Activated CD4-positive, alpha-beta T cell treated with anti-CD3 and anti-CD28 coated beads, Interleukin-10, Interleukin-2, amounts not matched to agents 100 ng/mL and 50 ng/mL, durations not matched to agents 16 hours and 8 hours (primary cell): ENCODE data around the gene PCDH9.

Experiments
- DNase-seq: peaks from one replicate; pipeline ENCODE4 v3.0.0-alpha.2; 2020

The PCDH9 gene

GRCh38 chr13:67077132-67077531, 153.0 kb downstream of the PCDH9 start:
- DNase-seq = no peak

GRCh38 chr13:67076378-67076777, 153.8 kb downstream of the PCDH9 start:
- DNase-seq = no peak

- DNase-seq = no peak
Observed at GRCh38 chr13:67075239-67075638, 154.9 kb downstream of the PCDH9 start.

- no peak for DNase-seq
Observed at GRCh38 chr13:67071918-67072598, 158.1 kb downstream of the PCDH9 start.

GRCh38 chr13:67070306-67070705, 159.8 kb downstream of the PCDH9 start:
- DNase-seq = no peak

- DNase-seq = no peak
Observed at GRCh38 chr13:67069117-67069767, 160.9 kb downstream of the PCDH9 start.

- no peak for DNase-seq
Observed at GRCh38 chr13:67064920-67065319, 165.2 kb downstream of the PCDH9 start.

- DNase-seq = no peak
Observed at GRCh38 chr13:67063036-67063435, 167.1 kb downstream of the PCDH9 start.

- DNase-seq = no peak
Observed at GRCh38 chr13:67062160-67062559, 168.0 kb downstream of the PCDH9 start.

GRCh38 chr13:67061750-67062149, 168.4 kb downstream of the PCDH9 start:
- no peak for DNase-seq

- no peak for DNase-seq
Observed at GRCh38 chr13:67052550-67053490, 177.3 kb downstream of the PCDH9 start.

- DNase-seq = no peak
Observed at GRCh38 chr13:67049744-67050143, 180.4 kb downstream of the PCDH9 start.

- no peak for DNase-seq
Observed at GRCh38 chr13:67048821-67049150, 181.3 kb downstream of the PCDH9 start.

- DNase-seq = peak; percentile 1
Observed at GRCh38 chr13:67048084-67048820, 181.9 kb downstream of the PCDH9 start.

GRCh38 chr13:67045357-67045756, 184.8 kb downstream of the PCDH9 start:
- no peak for DNase-seq

- no peak for DNase-seq
Observed at GRCh38 chr13:67043901-67044300, 186.2 kb downstream of the PCDH9 start.

GRCh38 chr13:67042556-67042955, 187.6 kb downstream of the PCDH9 start:
- no peak for DNase-seq

- DNase-seq = no peak
Observed at GRCh38 chr13:67036699-67037457, 193.3 kb downstream of the PCDH9 start.

- no peak for DNase-seq
Observed at GRCh38 chr13:67033170-67033569, 197.0 kb downstream of the PCDH9 start.

- no peak for DNase-seq
Observed at GRCh38 chr13:67023130-67023876, 206.8 kb downstream of the PCDH9 start.

- no peak for DNase-seq
Observed at GRCh38 chr13:67018775-67019174, 211.4 kb downstream of the PCDH9 start.

GRCh38 chr13:67017276-67017675, 212.9 kb downstream of the PCDH9 start:
- DNase-seq = no peak
